Mammary epithelial cell (primary cell): ENCODE measurements around the gene KRTAP10-6.

Experiments
- CTCF ChIP-seq, 2 donors: IDR thresholded peaks in 1 of 2; conservative IDR thresholded peaks in 1 of 2; 2 replicates each; pipeline ENCODE4 v1.5.1; 2011 to 2012; ENCODE audit warnings: inconsistent platforms in 2 of 2, low read length in 2 of 2, mild to moderate bottlenecking in 2 of 2, control low read depth in 1 of 2, low read depth in 1 of 2; ENCODE audit not compliant: insufficient read depth in 1 of 2; ENCODE audit errors: extremely low read depth in 1 of 2
- EZH2 ChIP-seq: IDR thresholded peaks from 2 replicates; pipeline ENCODE4 v1.6.1; 2012; ENCODE audit warnings: low read length, inconsistent platforms, borderline replicate concordance

GRCh38 chr21:44626673-44627143 lies 34.4 kb upstream of the KRTAP10-6 start, which contains the start of gene KRTAP10-9:
- no peak for TF ChIP-seq CTCF (conservative IDR thresholded peaks at IDR 0.05 in 1 of 2, IDR thresholded peaks at IDR 0.05 in 1 of 2; ENCODE audit: extremely low read depth in 1 of 2, insufficient read depth in 1 of 2, low read depth in 1 of 2, low read length in 2 of 2)
- TF ChIP-seq EZH2, result no peak
